ENCODE data around the gene TAPBPL.
A peak's percentile ranks its signal among the peaks of the same experiment; 100 is the strongest.

The TAPBPL gene

GRCh38 chr12:6435961-6436715 is 15.7 kb upstream of the TAPBPL start:
- no peak for DNase-seq (ENCODE audit: low read depth in 3 of 3)

GRCh38 chr12:6437586-6437985 is 14.3 kb upstream of the TAPBPL start:
- DNase-seq (ENCODE audit: low read depth in 3 of 3) = no peak

GRCh38 chr12:6438345-6438744 is 13.5 kb upstream of the TAPBPL start:
- DNase-seq (ENCODE audit: low read depth in 3 of 3) = no peak

- DNase-seq (ENCODE audit: low read depth in 3 of 3) = no peak
These were observed 11.5 kb upstream of the TAPBPL start for GRCh38 chr12:6440391-6440790.

GRCh38 chr12:6442836-6443235 is 9.0 kb upstream of the TAPBPL start:
- DNase-seq (ENCODE audit: low read depth in 3 of 3) = no peak

GRCh38 chr12:6443361-6443983 is 8.4 kb upstream of the TAPBPL start:
- DNase-seq (ENCODE audit: low read depth in 3 of 3) = no peak

GRCh38 chr12:6444031-6444430 is 7.8 kb upstream of the TAPBPL start:
- DNase-seq (ENCODE audit: low read depth in 3 of 3) = no peak

- DNase-seq (ENCODE audit: low read depth in 3 of 3) = no peak
These were observed 6.8 kb upstream of the TAPBPL start, which contains the start of gene CD27 for GRCh38 chr12:6444704-6445688. Gene CD27, plus strand, starts transcription at chr12:6444955. Its CDS starts 141 bp downstream, at chr12:6445096.

GRCh38 chr12:6450091-6450868 is 1.6 kb upstream of the TAPBPL start:
- no peak for DNase-seq (ENCODE audit: low read depth in 3 of 3)

- DNase-seq (ENCODE audit: low read depth in 3 of 3) = no peak
These were observed 934 bp upstream of the TAPBPL start for GRCh38 chr12:6450869-6451347.

- DNase-seq (ENCODE audit: low read depth in 3 of 3) = no peak
These were observed 552 bp downstream of the TAPBPL start for GRCh38 chr12:6452245-6452943.

- DNase-seq (ENCODE audit: low read depth in 3 of 3) = no peak
These were observed 1.2 kb downstream of the TAPBPL start for GRCh38 chr12:6452944-6453630.

- no peak for DNase-seq (ENCODE audit: low read depth in 3 of 3)
These were observed 5.5 kb downstream of the TAPBPL start for GRCh38 chr12:6457220-6457945.

- no peak for DNase-seq (ENCODE audit: low read depth in 3 of 3)
These were observed 6.6 kb downstream of the TAPBPL start for GRCh38 chr12:6458281-6459003.

GRCh38 chr12:6459004-6459337 is 7.1 kb downstream of the TAPBPL start:
- no peak for DNase-seq (ENCODE audit: low read depth in 3 of 3)

GRCh38 chr12:6460751-6461371 is 9.0 kb downstream of the TAPBPL start:
- DNase-seq (ENCODE audit: low read depth in 3 of 3) = no peak

GRCh38 chr12:6461401-6462233 is 9.8 kb downstream of the TAPBPL start:
- peak in 1 of 3 experiments; percentile 67 for DNase-seq (ENCODE audit: low read depth in 3 of 3)
